Testis (tissue), 2 donors: Measurements from ENCODE around the gene IGSF8.
"Not testable (repeated sequence)": the region's sequence is repeated elsewhere in the genome, so short reads cannot be mapped to it uniquely, and the experiment has no call there.

Experiments
- POLR2A ChIP-seq: fragments of 450-650 bp; IDR thresholded peaks from one replicate; pipeline ENCODE4 v1.6.1; 2017; ENCODE audit warnings: antibody characterized with exemption, mild to moderate bottlenecking, moderate library complexity
- TF ChIP-seq, protein P1 (sequence below), 3 experiments: fragments of 450-650 bp in 2 of 3; fragments of 200-600 bp in 1 of 3; sonication (generic) in 1 of 3; IDR thresholded peaks; one replicate each; pipeline ENCODE4 v1.5.1; 2016 to 2019; ENCODE audit warnings: antibody characterized with exemption in 3 of 3, mild to moderate bottlenecking in 2 of 3, moderate library complexity in 1 of 3

DNA sequence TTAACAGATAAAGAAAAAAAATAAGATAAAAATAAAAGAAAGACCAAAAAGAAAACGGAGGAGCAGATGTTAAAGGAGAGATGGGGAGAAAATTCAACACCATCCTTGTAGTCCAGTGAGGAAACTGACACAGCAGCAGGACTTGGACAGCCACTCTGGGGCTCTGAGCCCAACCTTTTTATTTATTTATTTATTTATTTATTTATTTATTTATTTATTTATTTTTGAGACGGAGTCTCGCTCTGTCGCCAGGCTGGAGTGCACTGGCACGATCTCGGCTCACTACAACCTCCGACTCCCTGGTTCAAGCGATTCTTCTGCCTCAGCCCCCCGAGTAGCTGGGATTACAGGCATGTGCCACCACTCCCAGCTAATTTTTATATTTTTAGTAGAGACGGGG lies 13.0 kb upstream of the IGSF8 start:
- TF ChIP-seq, protein P1, sequence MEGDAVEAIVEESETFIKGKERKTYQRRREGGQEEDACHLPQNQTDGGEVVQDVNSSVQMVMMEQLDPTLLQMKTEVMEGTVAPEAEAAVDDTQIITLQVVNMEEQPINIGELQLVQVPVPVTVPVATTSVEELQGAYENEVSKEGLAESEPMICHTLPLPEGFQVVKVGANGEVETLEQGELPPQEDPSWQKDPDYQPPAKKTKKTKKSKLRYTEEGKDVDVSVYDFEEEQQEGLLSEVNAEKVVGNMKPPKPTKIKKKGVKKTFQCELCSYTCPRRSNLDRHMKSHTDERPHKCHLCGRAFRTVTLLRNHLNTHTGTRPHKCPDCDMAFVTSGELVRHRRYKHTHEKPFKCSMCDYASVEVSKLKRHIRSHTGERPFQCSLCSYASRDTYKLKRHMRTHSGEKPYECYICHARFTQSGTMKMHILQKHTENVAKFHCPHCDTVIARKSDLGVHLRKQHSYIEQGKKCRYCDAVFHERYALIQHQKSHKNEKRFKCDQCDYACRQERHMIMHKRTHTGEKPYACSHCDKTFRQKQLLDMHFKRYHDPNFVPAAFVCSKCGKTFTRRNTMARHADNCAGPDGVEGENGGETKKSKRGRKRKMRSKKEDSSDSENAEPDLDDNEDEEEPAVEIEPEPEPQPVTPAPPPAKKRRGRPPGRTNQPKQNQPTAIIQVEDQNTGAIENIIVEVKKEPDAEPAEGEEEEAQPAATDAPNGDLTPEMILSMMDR (IDR thresholded peaks at IDR 0.05): not testable (repeated sequence)
- not testable (repeated sequence) for TF ChIP-seq POLR2A
